ENCODE results near the gene LPP. TPM values are rescaled to one million over a fixed set of nuclear protein-coding genes. Genes with fewer than 3 reads are reported as not detected.

Gene LPP
- total and polyA plus RNA-seq, 9 of the 15 experiments (the other 6 are each of a cell fraction or from before 2014, with no cell fraction given), result 0.07 to 0.18 TPM; not detected in 7

- BruUV-seq (replicated peaks), result no TSS peak
- Histone ChIP-seq H3K9ac (ENCODE audit: insufficient read depth in 1 of 2, low read depth in 2 of 2, low read length in 2 of 2) (no peak overlapping the region), H3K4me3 (no peak overlapping the region), H3K9me1 (ENCODE audit: control insufficient read depth, insufficient read depth, low read length) (no peaks in the 10 kb centered on the region), H3K36me3 (ENCODE audit: control insufficient read depth, insufficient read depth, low read length) (no peaks in the 10 kb centered on the region), H3K4me2 (ENCODE audit: insufficient read depth, low read length) (no peak overlapping the region), H3K79me2 (ENCODE audit: control insufficient read depth, insufficient read depth, low read length) (no peaks in the 10 kb centered on the region), H4K20me1 (replicated peaks; ENCODE audit: control insufficient read depth, insufficient read depth, low read length) (no peaks in the 10 kb centered on the region), H3K27me3 (ENCODE audit: control insufficient read depth in 2 of 2, insufficient read depth in 2 of 2, low read length in 2 of 2) (no peaks in the 10 kb centered on the region), H2AFZ (ENCODE audit: low read depth, low read length) (no peak overlapping the region), H3K9me3 (replicated peaks; ENCODE audit: control insufficient read depth, insufficient read depth, low read depth, low read length) (no peaks in the 10 kb centered on the region), H3K27ac (ENCODE audit: extremely low read depth, low read depth, low read length) (no peak overlapping the region), H3K4me1 (replicated peaks in 1 of 2; ENCODE audit: control insufficient read depth in 2 of 2, insufficient read depth in 2 of 2, low read length in 2 of 2) (no peaks in the 10 kb centered on the region)
- in situ Hi-C loops (cut with MboI) (no loop called here), intact Hi-C loops (cut with micrococcal nuclease) (no loop called here)
- WGBS (ENCODE audit: insufficient coverage, low coverage, missing lambda C conversion rate), result 0% methylated on average over 6 of the region's 6 CpGs
- ChIA-PET CTCF (ENCODE audit: low intra/inter-chr PET ratio) (no interaction called here), POLR2A (no interaction called here)
- FAIRE-seq, result no peak
- no peak for ATAC-seq
- DNase-seq (ENCODE audit: extremely low read depth in 1 of 4, low spot score in 3 of 4), result no peak
- TF ChIP-seq ZNF586 (CRISPR knock-in tag; conservative IDR thresholded peaks at IDR 0.05), result no peak
- TF ChIP-seq TEAD4 (IDR thresholded peaks at IDR 0.05; ENCODE audit: low read length), result no peak
- no peak for TF ChIP-seq TEAD4 (CRISPR knock-in tag; IDR thresholded peaks at IDR 0.05; ENCODE audit: borderline replicate concordance)
- no peak for TF ChIP-seq ZNF133 (CRISPR knock-in tag; IDR thresholded peaks at IDR 0.05)
- TF ChIP-seq ETV1 (tag; conservative IDR thresholded peaks at IDR 0.05; ENCODE audit: low read depth), result no peak
- TF ChIP-seq NFATC3 (IDR thresholded peaks at IDR 0.05), result no peak
- TF ChIP-seq PCBP2 (IDR thresholded peaks at IDR 0.05; ENCODE audit: low read depth, low read length, poor library complexity, severe bottlenecking), result no peak
- no peak for TF ChIP-seq ZEB2 (IDR thresholded peaks at IDR 0.05)
- TF ChIP-seq EP400 (IDR thresholded peaks at IDR 0.05), result no peak
- no peak for TF ChIP-seq TBL1XR1 (IDR thresholded peaks at IDR 0.05; ENCODE audit: low read length in 2 of 2)
- TF ChIP-seq DLX4 (CRISPR knock-in tag; IDR thresholded peaks at IDR 0.05), result no peak
- no peak for TF ChIP-seq USF2 (CRISPR knock-in tag; IDR thresholded peaks at IDR 0.05)
These were observed 365.0 kb downstream of the LPP start for GRCh38 chr3:188518835-188519452.

Measured in K562 (cell line).